ENCODE measurements around the gene PRICKLE1.

DNA sequence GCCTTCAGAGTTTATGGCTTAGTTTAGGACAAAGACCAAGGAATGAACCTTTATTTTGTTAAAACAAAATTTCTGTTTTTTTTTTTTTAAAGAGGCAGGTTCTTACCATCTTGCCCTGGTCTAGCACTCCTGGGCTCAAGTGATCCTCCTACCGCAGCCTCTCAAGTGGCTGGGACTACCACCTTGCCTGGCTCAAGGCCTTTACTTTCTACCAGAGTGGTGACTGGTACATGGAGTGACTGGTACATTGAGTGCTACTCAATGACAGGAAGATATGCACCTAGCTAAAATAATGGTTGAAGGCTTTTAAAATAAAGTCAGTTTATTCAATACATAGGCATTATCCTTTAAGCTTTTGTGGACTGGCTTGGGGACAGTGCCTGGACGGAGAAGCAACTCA, 32.6 kb downstream of the PRICKLE1 start:
- TF ChIP-seq, protein P1, sequence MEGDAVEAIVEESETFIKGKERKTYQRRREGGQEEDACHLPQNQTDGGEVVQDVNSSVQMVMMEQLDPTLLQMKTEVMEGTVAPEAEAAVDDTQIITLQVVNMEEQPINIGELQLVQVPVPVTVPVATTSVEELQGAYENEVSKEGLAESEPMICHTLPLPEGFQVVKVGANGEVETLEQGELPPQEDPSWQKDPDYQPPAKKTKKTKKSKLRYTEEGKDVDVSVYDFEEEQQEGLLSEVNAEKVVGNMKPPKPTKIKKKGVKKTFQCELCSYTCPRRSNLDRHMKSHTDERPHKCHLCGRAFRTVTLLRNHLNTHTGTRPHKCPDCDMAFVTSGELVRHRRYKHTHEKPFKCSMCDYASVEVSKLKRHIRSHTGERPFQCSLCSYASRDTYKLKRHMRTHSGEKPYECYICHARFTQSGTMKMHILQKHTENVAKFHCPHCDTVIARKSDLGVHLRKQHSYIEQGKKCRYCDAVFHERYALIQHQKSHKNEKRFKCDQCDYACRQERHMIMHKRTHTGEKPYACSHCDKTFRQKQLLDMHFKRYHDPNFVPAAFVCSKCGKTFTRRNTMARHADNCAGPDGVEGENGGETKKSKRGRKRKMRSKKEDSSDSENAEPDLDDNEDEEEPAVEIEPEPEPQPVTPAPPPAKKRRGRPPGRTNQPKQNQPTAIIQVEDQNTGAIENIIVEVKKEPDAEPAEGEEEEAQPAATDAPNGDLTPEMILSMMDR (IDR thresholded peaks at IDR 0.05; ENCODE audit: low read depth, low read length), result no peak
- TF ChIP-seq POLR2A (IDR thresholded peaks at IDR 0.05; ENCODE audit: extremely low read depth, insufficient read length) (no peak), MYC (IDR thresholded peaks at IDR 0.05; ENCODE audit: low read depth, low read length) (no peak)

All from NB4 (cell line).